Measurements from ENCODE around the gene ADORA3. TPM values are rescaled to one million over a fixed set of nuclear protein-coding genes. Genes with fewer than 3 reads are reported as not detected.

The ADORA3 gene
- total and polyA plus RNA-seq, 12 donors = 0.17 to 4.7 (median 1.9) TPM; not detected in 2

DNA sequence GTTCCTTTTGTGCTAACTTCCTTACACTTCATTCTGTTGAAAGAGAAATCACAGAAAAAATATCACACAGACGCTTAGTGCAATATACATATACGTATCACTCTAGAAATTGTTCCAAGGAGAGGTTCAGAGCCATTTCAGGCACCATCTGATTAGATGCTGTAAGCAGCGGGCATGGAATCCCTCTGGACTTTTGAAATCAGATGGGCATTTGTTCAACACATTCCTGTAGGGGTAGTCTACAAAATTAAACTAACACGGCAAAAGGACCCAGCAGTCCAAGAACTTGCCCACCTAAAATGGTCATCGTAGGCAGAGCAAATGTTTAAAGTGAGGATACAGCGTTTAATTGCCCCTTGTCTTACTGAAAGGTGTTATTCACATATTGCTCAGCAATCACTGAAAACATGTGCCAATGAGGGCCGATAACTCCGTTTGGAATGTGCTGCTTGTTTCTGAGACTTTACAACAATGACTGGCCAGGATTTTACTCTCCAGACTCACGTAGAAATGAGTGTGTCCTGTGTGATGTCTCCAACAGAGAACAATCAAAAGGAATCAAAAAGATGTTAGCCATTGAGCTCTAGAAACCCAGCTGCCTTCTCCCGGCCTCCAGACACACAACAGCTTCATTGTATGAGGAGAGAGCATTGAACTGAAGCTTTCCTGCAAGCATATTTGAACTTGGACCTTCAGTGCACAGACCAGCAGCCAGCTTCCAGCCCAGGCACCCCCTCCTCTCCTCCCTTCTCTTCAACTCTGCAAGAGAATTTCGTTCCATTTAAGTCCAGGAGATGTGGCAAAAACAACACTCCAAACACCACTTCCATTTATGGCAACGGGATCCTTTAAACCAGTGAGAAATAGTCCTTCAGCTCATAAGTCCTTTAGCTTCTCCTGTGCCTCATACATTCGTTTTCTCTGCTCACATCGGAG is 32.1 kb upstream of the ADORA3 start:
- TF ChIP-seq, protein P1, sequence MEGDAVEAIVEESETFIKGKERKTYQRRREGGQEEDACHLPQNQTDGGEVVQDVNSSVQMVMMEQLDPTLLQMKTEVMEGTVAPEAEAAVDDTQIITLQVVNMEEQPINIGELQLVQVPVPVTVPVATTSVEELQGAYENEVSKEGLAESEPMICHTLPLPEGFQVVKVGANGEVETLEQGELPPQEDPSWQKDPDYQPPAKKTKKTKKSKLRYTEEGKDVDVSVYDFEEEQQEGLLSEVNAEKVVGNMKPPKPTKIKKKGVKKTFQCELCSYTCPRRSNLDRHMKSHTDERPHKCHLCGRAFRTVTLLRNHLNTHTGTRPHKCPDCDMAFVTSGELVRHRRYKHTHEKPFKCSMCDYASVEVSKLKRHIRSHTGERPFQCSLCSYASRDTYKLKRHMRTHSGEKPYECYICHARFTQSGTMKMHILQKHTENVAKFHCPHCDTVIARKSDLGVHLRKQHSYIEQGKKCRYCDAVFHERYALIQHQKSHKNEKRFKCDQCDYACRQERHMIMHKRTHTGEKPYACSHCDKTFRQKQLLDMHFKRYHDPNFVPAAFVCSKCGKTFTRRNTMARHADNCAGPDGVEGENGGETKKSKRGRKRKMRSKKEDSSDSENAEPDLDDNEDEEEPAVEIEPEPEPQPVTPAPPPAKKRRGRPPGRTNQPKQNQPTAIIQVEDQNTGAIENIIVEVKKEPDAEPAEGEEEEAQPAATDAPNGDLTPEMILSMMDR (IDR thresholded peaks at IDR 0.05) = no peak
- intact Hi-C loops (cut with DNase I) = no loop called here
- 49% methylated on average over 14 of the region's 14 CpGs for WGBS, 2 donors

DNA sequence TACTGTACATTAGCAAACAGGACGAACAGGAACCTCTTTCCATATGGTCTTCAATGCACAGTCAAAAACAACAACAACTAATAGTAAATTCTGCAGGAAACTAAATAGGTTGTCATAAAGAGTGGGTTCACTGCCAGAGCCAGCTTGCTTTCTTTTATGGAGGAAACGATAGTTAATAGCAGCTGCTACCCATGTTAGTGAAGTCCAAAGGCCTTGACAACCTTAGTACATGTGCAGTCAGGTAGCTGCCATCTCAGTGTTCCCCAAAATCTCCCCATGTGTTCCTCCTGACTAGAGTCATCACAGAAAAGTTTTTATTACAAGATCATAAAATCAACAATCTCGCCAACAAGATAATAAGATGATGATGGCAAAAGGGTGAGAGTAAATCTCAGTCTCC is 16.6 kb upstream of the ADORA3 start:
- no peak for DNase-seq
- H3K27ac ChIP-seq = no peak overlapping the region
- no peak overlapping the region for H3K4me3 ChIP-seq
- H3K4me1 ChIP-seq = peaks cover 13 to 34% (median 24%) of the 10 kb centered on the region in 9 donors
- H3K9me3 ChIP-seq = peaks cover 0 to 6% (median 0%) of the 10 kb centered on the region in 11 donors
- intact Hi-C loops (cut with DNase I) = no loop called here
- no peak for ATAC-seq
- no peaks in the 10 kb centered on the region for H3K27me3 ChIP-seq
- WGBS, 2 donors = 96 to 97% methylated on average over 3 of the region's 3 CpGs
- H3K36me3 ChIP-seq = no peaks in the 10 kb centered on the region
- TF ChIP-seq, protein P1 (IDR thresholded peaks at IDR 0.05) = no peak

More for the DNA sequence above, 32.1 kb upstream of the ADORA3 start:
- H3K36me3 ChIP-seq = no peaks in the 10 kb centered on the region
- peak in 3 of 8 donors; percentile 20 to 41 (median 24) for ATAC-seq
- peaks cover 0 to 17% (median 5%) of the 10 kb centered on the region in 9 donors for H3K4me1 ChIP-seq
- peak overlapping the region in 4 of 10 donors; percentile 5 to 30 (median 10) for H3K27ac ChIP-seq
- no peak overlapping the region for H3K4me3 ChIP-seq
- H3K27me3 ChIP-seq = no peaks in the 10 kb centered on the region
- DNase-seq = no peak
- no peaks in the 10 kb centered on the region for H3K9me3 ChIP-seq

DNA sequence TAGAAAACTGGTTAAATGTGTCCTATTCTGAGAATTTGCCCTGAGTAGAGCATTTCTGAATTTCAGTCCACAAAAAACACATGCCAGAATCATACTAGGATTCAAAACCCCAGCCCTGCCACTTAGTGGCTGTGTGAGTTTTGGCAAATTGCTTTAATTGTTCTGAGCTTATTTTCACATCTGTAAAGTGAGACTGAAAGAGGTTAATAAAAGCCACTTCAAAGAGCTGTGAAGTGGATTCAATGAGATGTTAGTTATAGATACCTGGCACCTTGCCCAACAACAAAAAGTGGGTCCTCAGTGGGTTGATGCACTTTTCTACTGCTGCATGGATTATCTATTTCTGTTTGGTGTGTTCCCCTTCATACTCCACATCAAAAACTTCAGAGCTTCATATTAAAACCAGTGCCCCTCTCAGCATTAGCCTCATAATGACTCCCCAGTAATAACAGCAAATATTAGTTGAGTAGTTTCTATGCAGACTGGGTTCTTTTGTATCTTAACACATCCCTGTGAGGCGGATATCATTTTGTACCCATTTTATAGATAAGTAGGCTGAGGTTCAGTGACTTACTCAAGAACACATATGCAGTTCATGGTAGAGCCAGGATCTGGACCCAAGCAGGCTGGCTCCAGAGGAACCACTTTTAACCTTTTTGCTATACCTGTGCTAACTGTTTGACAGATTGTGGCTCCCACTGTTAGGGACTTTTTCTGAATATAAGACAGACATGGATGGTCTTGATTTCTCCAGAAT is 14.2 kb upstream of the ADORA3 start:
- intact Hi-C loops (cut with DNase I) = loop anchor here in 6 of 10 donors (2.0 to 10.0 kb wide), 5 partner anchors 57 to 107 kb away; no protein-coding TSS in a partner anchor

More for the DNA sequence above, 14.2 kb upstream of the ADORA3 start:
- 94 to 97% methylated on average over 1 of the region's 1 CpG for WGBS, 2 donors
- DNase-seq (no peak), ATAC-seq (no peak)
- H3K27me3 ChIP-seq = no peaks in the 10 kb centered on the region
- H3K36me3 ChIP-seq = no peaks in the 10 kb centered on the region
- no peak overlapping the region for H3K4me3 ChIP-seq
- H3K27ac ChIP-seq = peak overlapping the region in 7 of 10 donors; percentile 89 to 96 (median 91)
- peaks cover 19 to 57% (median 46%) of the 10 kb centered on the region in 9 donors for H3K4me1 ChIP-seq
- H3K9me3 ChIP-seq = no peaks in the 10 kb centered on the region
- TF ChIP-seq, protein P1 (IDR thresholded peaks at IDR 0.05) = no peak

Data from heart right ventricle (tissue), 16 donors.